ENCODE data around the gene AATK.
A peak's percentile ranks its signal among the peaks of the same experiment; 100 is the strongest.

The AATK gene

GRCh38 chr17:81200695-81201580 is 34.9 kb upstream of the AATK start:
- TF ChIP-seq CTCF (IDR thresholded peaks at IDR 0.05; ENCODE audit: extremely low read depth, missing control alignments): no peak
- DNase-seq (ENCODE audit: low spot score): peak; percentile 74

GRCh38 chr17:81200201-81200600 is 34.2 kb upstream of the AATK start:
- DNase-seq (ENCODE audit: low spot score): no peak
- TF ChIP-seq CTCF (IDR thresholded peaks at IDR 0.05; ENCODE audit: extremely low read depth, missing control alignments): no peak

- no peak for TF ChIP-seq CTCF (IDR thresholded peaks at IDR 0.05; ENCODE audit: extremely low read depth, missing control alignments)
- no peak for DNase-seq (ENCODE audit: low spot score)
Measured at GRCh38 chr17:81199482-81199830, 33.4 kb upstream of the AATK start.

- no peak for TF ChIP-seq CTCF (IDR thresholded peaks at IDR 0.05; ENCODE audit: extremely low read depth, missing control alignments)
- no peak for DNase-seq (ENCODE audit: low spot score)
Measured at GRCh38 chr17:81198826-81199481, 32.9 kb upstream of the AATK start.

GRCh38 chr17:81197831-81198490 is 31.9 kb upstream of the AATK start:
- DNase-seq (ENCODE audit: low spot score): no peak
- no peak for TF ChIP-seq CTCF (IDR thresholded peaks at IDR 0.05; ENCODE audit: extremely low read depth, missing control alignments)

GRCh38 chr17:81197409-81197795 is 31.4 kb upstream of the AATK start:
- no peak for TF ChIP-seq CTCF (IDR thresholded peaks at IDR 0.05; ENCODE audit: extremely low read depth, missing control alignments)
- DNase-seq (ENCODE audit: low spot score): no peak

All from GM20000 (cell line).